ENCODE data around the gene KCTD13. TPM values are rescaled to one million over a fixed set of nuclear protein-coding genes. Genes with fewer than 3 reads are reported as not detected.
A peak's percentile ranks its signal among the peaks of the same experiment; 100 is the strongest.
"Not testable (repeated sequence)": the region's sequence is repeated elsewhere in the genome, so short reads cannot be mapped to it uniquely, and the experiment has no call there.

KCTD13 gene
- total RNA-seq, 4 donors from 2014 or later = 40.3 to 110 (median 57.4) TPM

- H3K9me3 ChIP-seq = no peaks in the 10 kb centered on the region
- DNase-seq = no peak
- peak overlapping the region; percentile 93 to 98 (median 96) for H3K27ac ChIP-seq
- peak overlapping the region in 3 of 4 donors; percentile 60 to 83 (median 70) for H3K4me3 ChIP-seq
- no peaks in the 10 kb centered on the region for H3K36me3 ChIP-seq
- in situ Hi-C loops (cut with MboI; ENCODE audit: low pct_ligation_motif_present in 1 of 4, low pct_unique_long_range_greater_than_20kb in 1 of 4, low sequenced_read_pairs in 3 of 4) (no loop called here), intact Hi-C loops (cut with DNase I; ENCODE audit: low total_unique reads) (no loop called here)
- no peaks in the 10 kb centered on the region for H3K27me3 ChIP-seq
- TF ChIP-seq CTCF (IDR thresholded peaks at IDR 0.05) (no peak), POLR2AphosphoS5 (IDR thresholded peaks at IDR 0.05) (no peak), EP300 (IDR thresholded peaks at IDR 0.05; ENCODE audit: low read depth) (no peak), POLR2A (IDR thresholded peaks at IDR 0.05) (no peak)
- peaks cover 0 to 36% (median 20%) of the 10 kb centered on the region in 4 donors for H3K4me1 ChIP-seq
- WGBS, 2 donors (ENCODE audit: low coverage in 1 of 2) = 60% methylated on average over 1 to 10 of the region's 10 CpGs
Observed at GRCh38 chr16:29961127-29961478, 35.1 kb upstream of the KCTD13 start.

- H3K36me3 ChIP-seq; H3K9me3 ChIP-seq; intact Hi-C loops (cut with DNase I; ENCODE audit: low total_unique reads); in situ Hi-C loops (cut with MboI; ENCODE audit: low pct_ligation_motif_present in 1 of 4, low pct_unique_long_range_greater_than_20kb in 1 of 4, low sequenced_read_pairs in 3 of 4); H3K27ac ChIP-seq; H3K27me3 ChIP-seq; DNase-seq; H3K4me3 ChIP-seq: not testable (repeated sequence)
- peaks cover 0 to 28% (median 20%) of the 10 kb centered on the region in 4 donors for H3K4me1 ChIP-seq
- 84 to 93% methylated on average over 2 to 4 of the region's 4 CpGs for WGBS, 2 donors (ENCODE audit: low coverage in 1 of 2)
Observed at GRCh38 chr16:29959821-29960220, 33.8 kb upstream of the KCTD13 start.

- DNase-seq = no peak
- Histone ChIP-seq H3K4me3 (no peak overlapping the region), H3K27me3 (no peaks in the 10 kb centered on the region), H3K36me3 (no peaks in the 10 kb centered on the region), H3K4me1 (peaks cover 0 to 23% (median 16%) of the 10 kb centered on the region in 4 donors), H3K27ac (no peak overlapping the region), H3K9me3 (no peaks in the 10 kb centered on the region)
- in situ Hi-C loops (cut with MboI; ENCODE audit: low pct_ligation_motif_present in 1 of 4, low pct_unique_long_range_greater_than_20kb in 1 of 4, low sequenced_read_pairs in 3 of 4) = no loop called here
- WGBS, 2 donors (ENCODE audit: low coverage in 1 of 2) = 79 to 96% methylated on average over 3 to 9 of the region's 9 CpGs
- intact Hi-C loops (cut with DNase I; ENCODE audit: low total_unique reads) = no loop called here
- TF ChIP-seq EP300 (IDR thresholded peaks at IDR 0.05; ENCODE audit: low read depth) (no peak), POLR2A (IDR thresholded peaks at IDR 0.05) (no peak), POLR2AphosphoS5 (IDR thresholded peaks at IDR 0.05) (no peak), CTCF (IDR thresholded peaks at IDR 0.05) (no peak)
Observed at GRCh38 chr16:29959293-29959692, 33.3 kb upstream of the KCTD13 start.

- TF ChIP-seq EP300 (IDR thresholded peaks at IDR 0.05; ENCODE audit: low read depth) (no peak), POLR2AphosphoS5 (IDR thresholded peaks at IDR 0.05) (no peak), POLR2A (IDR thresholded peaks at IDR 0.05) (no peak), CTCF (IDR thresholded peaks at IDR 0.05) (no peak)
- no peaks in the 10 kb centered on the region for H3K27me3 ChIP-seq
- H3K4me3 ChIP-seq = no peak overlapping the region
- in situ Hi-C loops (cut with MboI; ENCODE audit: low pct_ligation_motif_present in 1 of 4, low pct_unique_long_range_greater_than_20kb in 1 of 4, low sequenced_read_pairs in 3 of 4) (no loop called here), intact Hi-C loops (cut with DNase I; ENCODE audit: low total_unique reads) (no loop called here)
- H3K27ac ChIP-seq = no peak overlapping the region
- 83 to 88% methylated on average over 1 to 5 of the region's 5 CpGs for WGBS, 2 donors (ENCODE audit: low coverage in 1 of 2)
- H3K36me3 ChIP-seq = no peaks in the 10 kb centered on the region
- peaks cover 0 to 19% (median 15%) of the 10 kb centered on the region in 4 donors for H3K4me1 ChIP-seq
- no peaks in the 10 kb centered on the region for H3K9me3 ChIP-seq
- no peak for DNase-seq
Observed at GRCh38 chr16:29958756-29959155, 32.7 kb upstream of the KCTD13 start.
